Ramos (cell line): ENCODE results near the gene RBFOX2.

ENCODE experiments used
- in situ Hi-C: fragments of 300-500 bp; cut with MboI; formaldehyde crosslinking; loops from one replicate; pipeline ENCODE4 v1.14.3; 2022; ENCODE audit warnings: low sequenced_read_pairs; ENCODE audit not compliant: unreplicated experiment

The RBFOX2 gene

GRCh38 chr22:35884529-35884928 is 144.1 kb downstream of the RBFOX2 start:
- in situ Hi-C loops: no loop called here

- in situ Hi-C loops: no loop called here
Measured at GRCh38 chr22:35883031-35883620, 145.5 kb downstream of the RBFOX2 start.

- in situ Hi-C loops: no loop called here
Measured at GRCh38 chr22:35882211-35883030, 146.2 kb downstream of the RBFOX2 start.

GRCh38 chr22:35879351-35879750 is 149.3 kb downstream of the RBFOX2 start:
- in situ Hi-C loops: no loop called here

GRCh38 chr22:35873426-35873825 is 155.2 kb downstream of the RBFOX2 start:
- in situ Hi-C loops: no loop called here

- in situ Hi-C loops: no loop called here
Measured at GRCh38 chr22:35872451-35872850, 156.2 kb downstream of the RBFOX2 start.

- in situ Hi-C loops: no loop called here
Measured at GRCh38 chr22:35870517-35871293, 157.9 kb downstream of the RBFOX2 start.

- in situ Hi-C loops: no loop called here
Measured at GRCh38 chr22:35868938-35869337, 159.7 kb downstream of the RBFOX2 start.

- in situ Hi-C loops: no loop called here
Measured at GRCh38 chr22:35866651-35867050, 162.0 kb downstream of the RBFOX2 start.

GRCh38 chr22:35864545-35865165 is 164.0 kb downstream of the RBFOX2 start:
- in situ Hi-C loops: no loop called here

GRCh38 chr22:35863432-35863831 is 165.2 kb downstream of the RBFOX2 start:
- in situ Hi-C loops: no loop called here

- in situ Hi-C loops: no loop called here
Measured at GRCh38 chr22:35862697-35863096, 165.9 kb downstream of the RBFOX2 start.

GRCh38 chr22:35861451-35861850 is 167.2 kb downstream of the RBFOX2 start:
- in situ Hi-C loops: no loop called here

- in situ Hi-C loops: no loop called here
Measured at GRCh38 chr22:35860837-35861236, 167.8 kb downstream of the RBFOX2 start.

GRCh38 chr22:35860087-35860733 is 168.4 kb downstream of the RBFOX2 start:
- in situ Hi-C loops: no loop called here

GRCh38 chr22:35854334-35854733 is 174.3 kb downstream of the RBFOX2 start:
- in situ Hi-C loops: no loop called here

GRCh38 chr22:35852076-35852475 is 176.5 kb downstream of the RBFOX2 start:
- in situ Hi-C loops: no loop called here

- in situ Hi-C loops: no loop called here
Measured at GRCh38 chr22:35850831-35851230, 177.8 kb downstream of the RBFOX2 start.

- in situ Hi-C loops: no loop called here
Measured at GRCh38 chr22:35846804-35847203, 181.8 kb downstream of the RBFOX2 start.

- in situ Hi-C loops: no loop called here
Measured at GRCh38 chr22:35844886-35845285, 183.7 kb downstream of the RBFOX2 start.
